ENCODE data around the gene THPO.
"Not testable (repeated sequence)": the region's sequence is repeated elsewhere in the genome, so short reads cannot be mapped to it uniquely, and the experiment has no call there.

The THPO gene

DNA sequence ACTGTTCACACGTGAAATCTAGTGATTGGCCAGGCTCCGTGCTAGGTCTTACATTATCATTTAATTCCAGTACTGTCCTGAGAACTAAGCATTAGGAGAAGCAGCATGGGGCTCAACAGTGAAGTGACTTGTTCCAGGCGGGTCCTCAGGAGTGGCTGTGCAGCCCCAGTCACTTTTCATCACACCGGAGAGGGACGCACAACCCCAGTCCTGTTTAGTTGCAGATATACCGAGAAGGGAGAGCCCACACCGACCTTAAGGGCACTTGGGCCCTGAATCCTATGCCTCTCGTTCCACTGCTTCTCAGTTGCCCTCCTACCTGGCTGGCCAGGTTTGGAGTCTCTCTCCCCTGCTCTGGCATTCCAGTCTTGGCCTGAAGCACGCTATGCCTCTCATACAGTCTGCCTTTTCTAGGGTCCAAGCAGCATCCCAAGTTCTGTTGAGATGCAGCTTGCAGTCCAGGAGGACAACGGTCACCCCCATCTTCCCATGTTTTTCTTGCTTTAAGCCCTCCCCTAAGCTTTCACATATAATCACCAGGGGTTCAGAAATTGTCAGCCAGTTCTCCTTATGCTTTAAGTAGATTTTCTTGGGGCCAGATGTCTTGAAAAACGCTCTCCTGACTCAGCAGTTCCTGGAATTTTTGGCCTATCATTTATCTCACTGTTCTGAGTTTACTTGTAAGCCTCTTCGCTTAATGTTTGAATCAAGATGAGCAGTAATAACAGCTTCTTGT is 30.5 kb downstream of the THPO start:
- DNase-seq: no peak

DNA sequence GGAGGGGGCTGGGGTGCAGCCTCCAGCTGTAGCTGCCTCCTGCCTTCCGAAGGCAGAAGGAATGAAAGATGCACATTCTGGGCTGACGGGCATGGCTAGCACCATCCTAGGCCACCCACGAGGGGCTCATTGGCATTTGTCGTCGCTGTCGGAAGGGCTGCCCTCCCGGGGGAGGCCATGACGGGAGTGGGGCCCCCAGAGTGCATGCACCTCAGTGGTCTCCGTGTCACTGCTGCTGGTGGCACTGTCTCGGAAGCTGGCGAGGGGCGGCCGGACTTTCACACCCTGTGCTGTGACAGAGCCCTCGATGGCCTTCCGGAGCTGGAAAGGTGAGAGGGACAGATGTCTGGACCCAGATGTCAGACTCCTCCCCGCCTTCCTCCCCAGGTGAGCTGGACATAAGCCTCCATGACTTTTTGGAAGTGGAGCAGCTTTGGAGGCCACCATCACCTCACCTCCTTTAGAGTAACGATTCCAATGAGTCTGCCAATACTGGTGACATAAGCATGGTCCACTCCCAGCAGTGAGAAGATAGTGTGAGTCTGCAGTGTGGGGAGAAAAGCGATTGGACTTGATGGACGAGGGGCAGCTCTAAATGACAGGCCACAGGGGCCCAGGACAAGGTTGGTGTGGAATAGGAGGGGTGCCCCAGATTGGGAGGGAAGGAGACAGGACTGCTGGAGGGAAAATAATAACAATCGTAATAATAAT is 31.4 kb downstream of the THPO start:
- no peak for DNase-seq

DNA sequence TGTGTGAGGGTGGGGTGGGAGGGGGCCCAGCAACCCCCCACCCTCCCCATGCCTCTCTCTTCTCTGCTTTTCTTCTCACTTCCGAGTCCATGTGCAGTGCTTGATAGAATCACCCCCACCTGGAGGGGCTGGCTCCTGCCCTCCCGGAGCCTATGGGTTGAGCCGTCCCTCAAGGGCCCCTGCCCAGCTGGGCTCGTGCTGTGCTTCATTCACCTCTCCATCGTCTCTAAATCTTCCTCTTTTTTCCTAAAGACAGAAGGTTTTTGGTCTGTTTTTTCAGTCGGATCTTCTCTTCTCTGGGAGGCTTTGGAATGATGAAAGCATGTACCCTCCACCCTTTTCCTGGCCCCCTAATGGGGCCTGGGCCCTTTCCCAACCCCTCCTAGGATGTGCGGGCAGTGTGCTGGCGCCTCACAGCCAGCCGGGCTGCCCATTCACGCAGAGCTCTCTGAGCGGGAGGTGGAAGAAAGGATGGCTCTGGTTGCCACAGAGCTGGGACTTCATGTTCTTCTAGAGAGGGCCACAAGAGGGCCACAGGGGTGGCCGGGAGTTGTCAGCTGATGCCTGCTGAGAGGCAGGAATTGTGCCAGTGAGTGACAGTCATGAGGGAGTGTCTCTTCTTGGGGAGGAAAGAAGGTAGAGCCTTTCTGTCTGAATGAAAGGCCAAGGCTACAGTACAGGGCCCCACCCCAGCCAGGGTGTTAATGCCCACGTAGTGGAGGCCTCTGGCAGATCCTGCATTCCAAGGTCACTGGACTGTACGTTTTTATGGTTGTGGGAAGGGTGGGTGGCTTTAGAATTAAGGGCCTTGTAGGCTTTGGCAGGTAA is 32.5 kb downstream of the THPO start:
- DNase-seq: peak; percentile 19

DNA sequence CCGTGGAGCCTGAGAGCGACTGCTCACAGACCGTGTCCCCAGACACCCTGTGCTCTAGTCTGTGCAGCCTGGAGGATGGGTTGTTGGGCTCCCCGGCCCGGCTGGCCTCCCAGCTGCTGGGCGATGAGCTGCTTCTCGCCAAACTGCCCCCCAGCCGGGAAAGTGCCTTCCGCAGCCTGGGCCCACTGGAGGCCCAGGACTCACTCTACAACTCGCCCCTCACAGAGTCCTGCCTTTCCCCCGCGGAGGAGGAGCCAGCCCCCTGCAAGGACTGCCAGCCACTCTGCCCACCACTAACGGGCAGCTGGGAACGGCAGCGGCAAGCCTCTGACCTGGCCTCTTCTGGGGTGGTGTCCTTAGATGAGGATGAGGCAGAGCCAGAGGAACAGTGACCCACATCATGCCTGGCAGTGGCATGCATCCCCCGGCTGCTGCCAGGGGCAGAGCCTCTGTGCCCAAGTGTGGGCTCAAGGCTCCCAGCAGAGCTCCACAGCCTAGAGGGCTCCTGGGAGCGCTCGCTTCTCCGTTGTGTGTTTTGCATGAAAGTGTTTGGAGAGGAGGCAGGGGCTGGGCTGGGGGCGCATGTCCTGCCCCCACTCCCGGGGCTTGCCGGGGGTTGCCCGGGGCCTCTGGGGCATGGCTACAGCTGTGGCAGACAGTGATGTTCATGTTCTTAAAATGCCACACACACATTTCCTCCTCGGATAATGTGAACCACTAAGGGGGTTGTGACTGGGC is 33.3 kb downstream of the THPO start:
- no peak for DNase-seq

DNA sequence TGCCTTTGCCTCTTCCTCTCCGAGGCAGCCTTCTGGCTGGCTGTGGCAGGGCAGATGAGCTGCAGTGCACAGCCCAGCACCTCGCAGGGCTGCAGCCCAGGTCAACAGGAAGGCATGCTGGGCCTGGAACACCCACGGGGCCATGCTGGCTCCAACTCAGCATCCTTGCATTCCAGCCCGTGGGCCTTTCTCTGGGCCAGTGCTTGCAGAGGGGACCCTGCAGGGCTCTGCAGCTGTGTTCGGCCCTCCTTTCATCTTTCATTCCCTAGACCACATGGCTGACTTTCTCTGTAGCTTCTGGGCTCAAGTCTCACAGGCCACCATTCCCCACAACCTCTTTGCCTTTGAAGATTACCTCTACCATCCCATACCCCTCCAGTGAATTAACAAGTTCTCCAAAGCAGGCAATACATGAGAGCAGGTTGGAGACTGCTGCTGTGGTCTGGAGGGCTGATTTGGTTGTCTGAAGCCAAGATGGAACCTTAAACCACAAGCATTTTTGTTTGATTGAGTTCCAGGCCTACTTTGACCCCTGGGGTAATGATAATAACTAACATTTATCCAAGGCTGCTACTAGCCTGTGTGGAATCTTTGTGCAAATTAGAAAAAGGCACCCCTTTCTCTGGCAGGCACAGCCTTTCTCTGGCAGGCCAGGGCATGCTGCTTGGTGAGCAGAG is 34.7 kb downstream of the THPO start:
- DNase-seq: no peak

DNA sequence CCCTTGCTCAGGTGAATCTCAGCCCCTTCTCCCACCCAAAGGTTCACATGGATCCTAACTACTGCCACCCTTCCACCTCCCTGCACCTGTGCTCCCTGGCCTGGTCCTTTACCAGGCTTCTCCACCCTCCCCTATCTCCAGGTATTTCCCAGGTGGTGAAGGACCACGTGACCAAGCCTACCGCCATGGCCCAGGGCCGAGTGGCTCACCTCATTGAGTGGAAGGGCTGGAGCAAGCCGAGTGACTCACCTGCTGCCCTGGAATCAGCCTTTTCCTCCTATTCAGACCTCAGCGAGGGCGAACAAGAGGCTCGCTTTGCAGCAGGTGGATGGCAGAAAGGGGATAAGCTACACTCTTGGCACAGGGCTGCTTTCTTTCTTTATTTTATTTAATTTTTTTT is 36.1 kb downstream of the THPO start:
- no peak for DNase-seq

DNA sequence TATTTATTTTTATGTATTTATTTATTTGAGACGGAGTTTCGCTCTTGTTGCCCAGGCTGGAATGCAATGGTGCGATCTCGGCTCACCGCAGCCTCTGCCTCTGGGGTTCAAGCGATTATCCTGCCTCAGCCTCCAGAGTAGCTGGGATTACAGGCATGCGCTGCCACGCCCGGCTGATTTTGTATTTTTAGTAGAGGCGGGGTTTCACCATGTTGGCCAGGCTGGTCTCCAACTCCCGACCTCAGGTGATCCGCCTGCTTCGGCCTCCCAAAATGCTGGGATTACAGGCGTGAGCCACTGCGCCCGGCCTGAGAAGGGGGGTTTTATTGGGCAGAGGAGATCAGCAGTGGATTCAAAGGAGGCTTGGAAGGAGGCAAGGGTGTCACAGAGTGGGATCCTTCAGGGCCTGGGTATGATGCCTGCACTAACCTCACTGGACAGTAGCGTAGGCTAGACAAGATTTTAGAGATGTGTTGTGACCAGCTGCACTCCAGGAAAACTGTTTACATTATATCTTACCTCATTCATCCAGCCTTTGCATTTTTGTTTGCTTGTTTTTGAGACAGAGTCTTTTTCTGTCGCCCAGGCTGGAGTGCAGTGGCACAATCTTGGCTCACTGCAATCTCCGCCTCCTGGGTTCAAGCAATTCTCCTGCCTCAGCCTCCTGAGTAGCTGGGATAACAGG is 38.4 kb downstream of the THPO start:
- not testable (repeated sequence) for DNase-seq

DNA sequence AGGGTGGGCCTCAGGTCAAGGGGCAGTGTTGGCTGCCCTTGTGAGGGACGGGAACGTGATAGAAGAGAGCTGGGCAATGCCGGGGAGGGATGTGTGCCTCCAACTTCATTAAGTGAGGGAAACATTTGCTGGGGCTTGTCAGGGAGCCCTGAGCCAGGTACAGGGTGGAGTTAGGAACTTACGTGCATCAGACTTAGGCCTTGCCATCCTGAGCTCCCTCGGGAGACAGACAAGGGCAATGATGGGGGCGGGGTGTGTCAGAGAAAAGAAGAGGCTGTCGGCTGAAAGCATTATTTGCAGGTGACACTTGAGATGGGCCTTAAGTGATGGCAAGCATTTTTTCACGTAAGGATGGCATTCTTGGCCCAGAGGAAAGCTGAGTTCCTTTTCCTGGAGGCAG is 39.0 kb downstream of the THPO start:
- no peak for DNase-seq

DNA sequence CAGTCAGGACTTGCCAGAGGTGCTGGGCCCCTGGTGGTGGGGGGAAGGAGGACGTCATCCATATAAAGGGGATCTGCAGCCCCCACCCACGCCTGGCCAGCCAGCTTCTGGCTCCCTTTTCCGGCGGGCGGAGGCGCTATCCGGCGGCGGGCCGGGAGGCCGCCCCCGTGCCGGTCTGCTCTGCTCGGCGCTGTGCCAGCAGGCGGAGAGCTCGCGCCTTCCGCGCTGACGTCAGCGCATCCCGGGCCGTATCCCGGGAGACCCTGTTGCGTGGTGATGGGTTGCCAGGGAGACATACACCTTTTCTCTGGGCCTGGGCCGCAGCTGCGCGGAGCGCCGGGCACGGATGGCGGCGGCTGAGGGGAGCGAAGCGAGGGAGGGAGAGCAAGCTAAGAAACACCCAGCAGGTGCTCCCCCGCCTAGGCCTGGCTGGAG is 39.5 kb downstream of the THPO start:
- DNase-seq: peak; percentile 83

DNA sequence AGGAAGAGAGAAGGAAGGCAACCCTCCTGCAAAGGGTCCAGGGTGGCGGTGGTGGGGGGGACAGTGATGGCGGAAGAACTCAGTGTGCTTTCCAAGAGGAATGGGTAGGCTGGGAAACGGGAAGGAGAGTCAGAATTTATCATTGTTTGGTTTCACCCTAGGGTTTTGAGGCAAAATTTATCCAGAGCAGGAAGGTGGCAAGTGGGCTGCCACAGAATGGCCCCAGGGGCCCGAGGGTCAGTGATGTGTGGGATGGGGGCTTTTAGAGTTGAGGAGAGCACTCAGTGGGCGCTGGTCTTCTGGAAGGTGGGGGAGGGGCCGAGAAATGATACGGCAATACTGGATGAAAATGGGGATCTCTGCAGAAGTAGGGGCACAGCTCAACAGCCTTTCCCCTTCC is 40.0 kb downstream of the THPO start:
- no peak for DNase-seq

DNA sequence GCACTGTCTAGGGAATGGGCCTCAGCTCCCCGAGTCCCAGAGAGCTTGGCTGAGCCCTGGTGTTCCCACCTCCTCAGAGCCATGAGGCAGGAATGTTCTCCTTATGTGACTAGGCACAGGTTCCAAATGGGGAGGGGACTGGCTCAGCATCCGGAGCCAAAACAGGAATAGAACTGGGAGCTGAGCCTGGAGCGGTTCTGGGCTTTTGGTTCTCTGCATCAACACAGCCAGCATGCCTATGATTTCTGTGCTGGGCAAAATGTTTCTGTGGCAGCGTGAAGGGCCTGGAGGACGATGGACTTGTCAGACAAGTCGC is 40.6 kb downstream of the THPO start, which contains the start of gene FAM131A:
TSS of gene FAM131A (plus strand) at position 202 of the 316 bp plus-strand sequence. CDS start at position 233, 31 bp downstream.
- DNase-seq: no peak

DNA sequence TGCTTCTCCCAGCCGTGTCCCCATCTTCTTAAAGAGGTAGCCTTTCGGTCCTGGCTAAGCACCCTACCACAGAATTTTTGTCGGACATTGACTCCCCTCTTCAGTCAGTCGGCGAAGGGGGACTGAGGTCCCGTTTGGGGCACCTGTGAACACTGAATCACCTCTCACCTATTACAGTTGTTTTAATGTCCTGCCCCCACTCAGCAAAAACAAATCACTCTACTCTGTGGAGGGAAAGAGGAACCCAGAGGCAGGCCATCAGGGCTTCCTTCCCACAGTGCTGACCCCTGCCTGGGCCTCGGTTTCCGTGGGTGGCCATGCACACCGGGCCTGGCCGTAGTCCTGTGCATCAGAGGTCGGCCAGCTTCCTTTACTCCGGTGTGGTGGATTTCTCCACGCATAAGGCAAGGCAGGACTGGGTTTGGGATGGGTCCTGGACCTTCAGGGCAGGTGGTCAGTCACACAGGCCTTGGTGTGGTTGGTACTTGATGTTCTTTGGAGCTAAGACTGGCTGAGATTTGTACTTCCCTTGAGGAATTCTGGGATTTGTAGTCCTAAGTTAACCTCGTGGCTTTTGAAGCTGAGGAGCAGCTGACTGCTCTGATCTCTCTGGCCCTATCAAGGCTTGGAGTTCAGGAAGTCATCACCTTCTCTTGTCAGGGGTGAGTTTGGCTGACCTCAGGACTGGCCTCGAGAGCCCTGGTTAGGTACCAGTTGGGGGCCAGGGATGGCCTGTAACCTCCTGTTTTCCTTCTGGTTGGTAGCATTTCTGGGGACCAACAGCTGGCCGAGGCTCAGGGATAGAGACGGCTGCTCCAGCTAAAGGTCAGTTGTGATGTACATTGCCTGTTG is 41.2 kb downstream of the THPO start:
- peak; percentile 45 for DNase-seq

DNA sequence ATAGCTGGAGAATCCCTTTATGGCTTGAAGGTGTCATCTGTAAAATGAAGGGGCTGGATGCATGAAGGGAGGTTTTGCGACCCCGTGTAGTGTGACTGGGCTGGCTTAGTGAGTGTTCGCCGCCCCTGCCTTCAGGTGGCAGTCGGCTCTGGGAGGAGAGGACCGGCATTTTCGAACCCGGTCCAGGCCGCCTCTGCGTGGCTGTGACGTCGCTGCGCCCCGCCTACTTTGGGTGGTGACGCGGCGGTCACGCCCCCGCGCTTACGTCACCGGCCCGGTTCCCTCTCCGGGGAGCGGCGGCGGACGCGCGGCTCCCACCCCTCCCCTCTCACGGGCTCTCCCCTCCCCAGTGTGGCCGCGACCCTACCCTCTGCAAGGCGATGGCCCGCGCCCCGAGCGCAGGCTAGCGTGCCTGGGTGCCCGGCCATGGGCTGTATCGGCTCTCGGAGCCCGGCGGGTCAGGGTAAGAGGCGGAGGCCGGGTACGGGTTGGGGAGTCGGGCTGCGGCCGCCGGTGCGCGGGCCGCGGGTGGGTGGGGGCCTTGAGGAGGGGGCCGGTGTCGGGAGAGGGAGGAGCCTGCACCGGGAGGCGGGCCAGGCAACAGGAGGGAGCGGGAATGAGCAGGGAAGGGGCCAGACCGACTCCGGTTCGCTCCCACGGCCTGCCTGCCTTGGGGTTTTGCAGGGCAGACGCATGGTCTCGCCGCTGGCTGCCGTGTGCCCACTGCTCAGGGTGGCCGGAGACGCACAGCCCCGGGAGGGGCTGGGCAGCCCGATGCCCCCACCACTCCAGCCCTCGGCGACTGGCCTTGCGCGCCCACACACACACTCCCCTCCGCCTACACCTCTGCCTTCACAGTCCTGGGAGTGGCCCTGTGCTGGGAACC is 42.1 kb downstream of the THPO start:
- peak; percentile 17 for DNase-seq

DNA sequence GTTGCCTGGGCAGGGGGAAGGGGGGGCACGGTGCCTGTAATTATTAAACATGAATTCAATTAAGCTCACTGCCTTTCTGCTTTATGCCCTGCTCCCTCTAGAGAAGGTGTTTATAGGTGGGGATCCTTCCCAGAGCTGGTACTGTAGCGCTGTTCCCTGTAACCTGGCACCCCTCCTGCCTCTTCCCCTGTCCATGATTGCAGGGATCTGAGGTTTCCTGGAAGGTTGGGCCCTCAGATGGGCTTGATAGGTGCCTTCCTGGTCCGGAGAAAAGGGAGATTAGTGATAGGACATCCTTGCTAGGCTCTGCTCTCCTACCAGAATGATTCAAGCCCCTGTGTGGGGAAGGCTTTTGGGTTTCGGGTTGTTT is 42.7 kb downstream of the THPO start:
- DNase-seq: no peak

DNA sequence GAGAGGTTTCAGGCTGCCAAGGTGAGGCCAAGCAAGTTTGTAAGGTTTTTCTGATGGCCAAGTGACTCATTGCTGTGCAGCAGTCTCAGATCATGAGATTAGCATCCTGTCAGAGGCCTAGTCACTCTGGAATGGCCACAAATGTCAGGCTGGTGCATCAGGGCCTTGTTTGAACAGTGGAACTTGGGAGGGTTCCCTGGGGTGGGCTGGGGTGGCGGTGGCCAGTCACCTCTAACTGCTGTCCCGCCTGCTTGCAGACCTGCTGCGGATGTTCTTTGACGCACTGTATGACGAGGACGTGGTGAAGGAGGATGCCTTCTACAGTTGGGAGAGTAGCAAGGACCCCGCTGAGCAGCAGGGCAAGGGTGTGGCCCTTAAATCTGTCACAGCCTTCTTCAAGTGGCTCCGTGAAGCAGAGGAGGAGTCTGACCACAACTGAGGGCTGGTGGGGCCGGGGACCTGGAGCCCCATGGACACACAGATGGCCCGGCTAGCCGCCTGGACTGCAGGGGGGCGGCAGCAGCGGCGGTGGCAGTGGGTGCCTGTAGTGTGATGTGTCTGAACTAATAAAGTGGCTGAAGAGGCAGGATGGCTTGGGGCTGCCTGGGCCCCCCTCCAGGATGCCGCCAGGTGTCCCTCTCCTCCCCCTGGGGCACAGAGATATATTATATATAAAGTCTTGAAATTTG is 43.4 kb downstream of the THPO start:
- DNase-seq: no peak

DNA sequence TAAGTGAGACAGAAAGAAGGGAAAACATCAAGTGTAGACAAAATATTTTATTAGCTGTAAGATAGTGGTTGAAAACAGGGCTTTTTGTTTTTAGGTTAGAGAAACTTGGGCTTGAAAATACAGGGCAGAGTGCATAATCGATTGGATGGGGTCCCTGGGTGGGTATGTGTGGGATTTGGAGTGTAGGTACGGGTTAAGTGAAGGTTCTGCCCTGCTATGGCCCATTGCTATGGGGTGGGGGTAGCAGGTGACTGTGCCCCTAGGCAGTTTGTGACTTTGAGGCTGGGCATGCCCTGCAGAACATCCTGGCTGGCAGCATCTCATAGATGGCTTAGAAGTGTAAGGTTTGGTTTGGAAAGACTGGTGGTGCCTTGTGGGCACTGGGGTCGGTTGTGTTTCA is 44.3 kb downstream of the THPO start:
- DNase-seq: no peak

DNA sequence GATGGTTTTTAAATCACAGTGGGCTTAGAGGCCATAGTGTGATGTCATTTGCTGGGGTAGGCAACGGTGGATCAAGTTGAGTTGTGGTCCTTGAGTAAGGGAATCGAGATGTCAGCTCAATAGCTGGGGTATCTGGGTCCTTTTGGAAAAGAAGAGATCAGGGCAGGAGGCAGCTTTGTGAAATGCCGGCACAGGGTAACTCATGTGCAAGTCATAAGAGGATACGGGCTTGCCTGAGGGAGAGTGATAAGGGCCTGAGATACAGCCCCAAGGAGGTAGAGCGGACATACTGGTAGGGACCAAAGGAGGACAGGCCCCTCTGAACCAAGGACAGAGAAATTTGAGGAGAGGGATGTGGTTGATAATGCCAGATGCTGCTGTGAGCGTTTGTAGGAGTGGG is 44.8 kb downstream of the THPO start:
- no peak for DNase-seq

DNA sequence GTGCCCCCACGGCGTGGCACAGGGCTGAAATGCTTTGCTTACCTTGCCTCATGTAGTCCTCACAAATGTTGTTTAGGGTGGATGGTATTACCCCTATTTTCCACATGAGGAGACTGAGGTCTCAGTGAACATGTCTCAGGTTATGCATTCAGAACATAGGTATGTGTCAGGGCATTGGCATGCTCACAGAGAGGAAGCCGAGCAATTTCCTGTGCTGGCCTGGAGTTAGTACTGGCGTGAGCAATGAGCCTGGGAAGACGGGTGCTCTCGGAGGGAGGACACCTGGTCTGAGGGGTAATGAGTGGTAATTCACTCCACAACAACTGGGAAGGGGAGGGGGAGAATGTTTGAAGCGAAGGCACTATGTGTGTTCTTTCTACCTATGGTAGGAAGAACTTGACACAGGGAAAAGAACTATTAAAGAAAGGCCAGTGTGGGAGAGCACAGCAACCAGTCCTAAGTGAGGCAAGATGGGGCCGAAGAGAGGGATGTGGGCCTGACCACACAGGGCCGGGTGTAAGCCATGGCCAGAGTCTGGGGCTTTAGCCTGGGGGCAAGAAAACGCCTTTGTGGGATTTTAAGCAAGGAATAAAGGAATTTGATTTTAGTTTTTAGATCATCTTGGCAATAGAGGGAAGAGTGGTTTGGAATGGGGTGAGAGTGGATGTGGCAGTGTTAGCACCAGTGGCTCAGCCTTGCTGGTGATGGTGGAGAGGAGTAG is 45.5 kb downstream of the THPO start:
- no peak for DNase-seq

DNA sequence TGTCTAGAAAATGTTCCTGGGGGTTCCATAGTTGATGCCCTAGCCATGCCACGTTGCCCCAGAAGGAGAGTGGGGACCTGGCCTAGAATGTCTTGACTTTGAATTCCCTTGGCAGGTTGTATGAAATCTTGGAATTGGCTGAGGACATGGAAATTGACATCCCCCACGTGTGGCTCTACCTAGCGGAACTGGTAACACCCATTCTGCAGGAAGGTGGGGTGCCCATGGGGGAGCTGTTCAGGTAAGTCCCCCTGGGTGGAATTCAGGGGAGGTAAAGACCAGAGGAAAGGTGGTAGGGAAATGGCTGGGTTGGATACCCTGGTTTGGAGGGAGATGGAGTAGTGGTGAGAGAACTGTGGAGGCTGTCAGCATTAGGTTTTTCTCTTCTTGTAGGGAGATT is 49.5 kb downstream of the THPO start:
- no peak for DNase-seq

Data from SHP77 treated with DMSO at 0.1 percent for 48 hours (cell line).